Spleen (tissue), 7 donors: Measurements from ENCODE around the gene HSF2BP.
"Not testable (repeated sequence)": the region's sequence is repeated elsewhere in the genome, so short reads cannot be mapped to it uniquely, and the experiment has no call there.

Experiments
- CTCF ChIP-seq, 11 experiments: fragments of 200-600 bp in 7 of 11; fragments of 450-650 bp in 4 of 11; sonication (generic) in 4 of 11; IDR thresholded peaks in 8 of 11; conservative IDR thresholded peaks in 3 of 11; 1 replicate in 7 of 11; 2 replicates in 4 of 11; pipeline versions ENCODE4 v1.4.0 to v1.8.0; 2016 to 2021; ENCODE audit warnings: antibody characterized with exemption in 11 of 11, inconsistent platforms in 4 of 11, mild to moderate bottlenecking in 1 of 11
- POLR2AphosphoS5 ChIP-seq, 3 donors: sonication (generic); formaldehyde crosslinking; IDR thresholded peaks; one replicate each; pipeline ENCODE4 v1.5.1; 2017; ENCODE audit warnings: antibody characterized with exemption in 3 of 3
- donor health status: DM: no; HTN: no; CAD: no; lungs with moderate emphysema.
- donor health status: DM: no; HTN: no; CAD: no.
- donor health status: DM: no; HTN: no; CAD: no.

GRCh38 chr21:43502407-43503071, 156.7 kb downstream of the HSF2BP start:
- not testable (repeated sequence) for TF ChIP-seq CTCF (IDR thresholded peaks at IDR 0.05 in 8 of 11, conservative IDR thresholded peaks at IDR 0.05 in 3 of 11); POLR2AphosphoS5 (IDR thresholded peaks at IDR 0.05)
